ENCODE results near the gene PTPRK. TPM values are rescaled to one million over a fixed set of nuclear protein-coding genes. Genes with fewer than 3 reads are reported as not detected.

The PTPRK gene
- total RNA-seq, 2 experiments from 2014 or later = 0.50 to 0.53 TPM

DNA sequence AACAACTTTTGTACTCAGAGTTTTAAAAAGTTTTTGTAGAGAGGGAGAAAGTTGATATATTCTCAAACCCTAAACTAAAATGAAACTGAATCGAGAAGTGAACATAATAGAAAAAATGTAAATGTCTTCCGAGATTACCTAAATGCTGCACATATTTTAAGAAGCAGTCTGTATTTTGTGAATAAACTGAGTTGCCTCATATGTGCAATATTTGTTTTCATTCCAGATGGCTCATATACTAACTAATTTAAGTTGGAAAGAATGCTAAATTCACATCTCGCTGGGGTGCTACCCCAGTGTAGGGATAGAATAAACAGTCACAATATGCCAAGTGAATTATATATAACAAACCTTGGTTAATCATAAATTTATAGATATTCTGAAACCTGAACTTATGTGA is 333.7 kb downstream of the PTPRK start:
- DNase-seq = no peak
- POLR2A ChIA-PET = no interaction called here
- CTCF ChIA-PET = no interaction called here
- Mint-ChIP-seq H3K4me1 (no peaks in the 10 kb centered on the region), H3K9me3 (no peaks in the 10 kb centered on the region), H3K4me3 (no peak overlapping the region), H3K27me3 (no peaks in the 10 kb centered on the region), H3K36me3 (ENCODE audit: low read depth) (no peaks in the 10 kb centered on the region), H3K27ac (no peak overlapping the region)

DNA sequence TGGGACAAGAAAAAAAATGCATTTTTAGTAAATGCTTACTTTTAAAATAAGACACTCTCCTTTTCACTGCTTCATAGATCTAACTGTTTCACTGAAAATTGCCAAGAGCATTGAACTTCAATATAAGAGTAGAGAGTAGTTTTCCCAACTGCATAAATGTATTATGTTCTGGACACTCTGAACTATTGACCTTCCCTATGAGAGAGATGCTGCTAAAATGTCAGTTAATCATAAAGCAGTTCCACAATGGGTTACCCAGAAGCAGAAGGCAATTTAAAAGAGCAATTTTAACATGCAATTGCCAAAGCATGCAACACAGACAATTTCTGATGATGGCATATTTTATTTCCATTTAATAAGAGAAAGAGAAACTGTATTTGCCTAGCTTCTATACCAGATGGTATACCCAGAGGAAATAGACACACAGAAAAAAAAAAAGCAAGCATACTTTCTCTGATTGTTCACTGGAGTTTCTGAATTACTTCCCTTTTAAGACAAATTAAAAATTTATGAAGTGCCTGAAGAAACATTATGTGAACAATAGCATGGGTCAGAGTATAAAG is 340.4 kb downstream of the PTPRK start:
- H3K36me3 Mint-ChIP-seq (ENCODE audit: low read depth) = no peaks in the 10 kb centered on the region
- POLR2A ChIA-PET = no interaction called here

GRCh38 chr6:128174724-128175123 is 345.7 kb downstream of the PTPRK start:
- H3K36me3 Mint-ChIP-seq (ENCODE audit: low read depth) = no peaks in the 10 kb centered on the region
- no peak for DNase-seq
- H3K27me3 Mint-ChIP-seq = no peaks in the 10 kb centered on the region
- ChIA-PET POLR2A (no interaction called here), CTCF (interaction anchor here (1.3 kb wide), 1 partner anchor 319 kb away, joined by 4 read pairs; no protein-coding TSS in a partner anchor)
- H3K4me3 Mint-ChIP-seq = no peak overlapping the region
- H3K27ac Mint-ChIP-seq = no peak overlapping the region
- H3K4me1 Mint-ChIP-seq = no peaks in the 10 kb centered on the region
- H3K9me3 Mint-ChIP-seq = no peaks in the 10 kb centered on the region

More for the DNA sequence above, 340.4 kb downstream of the PTPRK start:
- DNase-seq = no peak
- H3K27ac Mint-ChIP-seq = no peak overlapping the region
- CTCF ChIA-PET = no interaction called here
- H3K4me3 Mint-ChIP-seq = no peak overlapping the region
- H3K9me3 Mint-ChIP-seq = no peaks in the 10 kb centered on the region
- H3K27me3 Mint-ChIP-seq = no peaks in the 10 kb centered on the region
- H3K4me1 Mint-ChIP-seq = no peaks in the 10 kb centered on the region

DNA sequence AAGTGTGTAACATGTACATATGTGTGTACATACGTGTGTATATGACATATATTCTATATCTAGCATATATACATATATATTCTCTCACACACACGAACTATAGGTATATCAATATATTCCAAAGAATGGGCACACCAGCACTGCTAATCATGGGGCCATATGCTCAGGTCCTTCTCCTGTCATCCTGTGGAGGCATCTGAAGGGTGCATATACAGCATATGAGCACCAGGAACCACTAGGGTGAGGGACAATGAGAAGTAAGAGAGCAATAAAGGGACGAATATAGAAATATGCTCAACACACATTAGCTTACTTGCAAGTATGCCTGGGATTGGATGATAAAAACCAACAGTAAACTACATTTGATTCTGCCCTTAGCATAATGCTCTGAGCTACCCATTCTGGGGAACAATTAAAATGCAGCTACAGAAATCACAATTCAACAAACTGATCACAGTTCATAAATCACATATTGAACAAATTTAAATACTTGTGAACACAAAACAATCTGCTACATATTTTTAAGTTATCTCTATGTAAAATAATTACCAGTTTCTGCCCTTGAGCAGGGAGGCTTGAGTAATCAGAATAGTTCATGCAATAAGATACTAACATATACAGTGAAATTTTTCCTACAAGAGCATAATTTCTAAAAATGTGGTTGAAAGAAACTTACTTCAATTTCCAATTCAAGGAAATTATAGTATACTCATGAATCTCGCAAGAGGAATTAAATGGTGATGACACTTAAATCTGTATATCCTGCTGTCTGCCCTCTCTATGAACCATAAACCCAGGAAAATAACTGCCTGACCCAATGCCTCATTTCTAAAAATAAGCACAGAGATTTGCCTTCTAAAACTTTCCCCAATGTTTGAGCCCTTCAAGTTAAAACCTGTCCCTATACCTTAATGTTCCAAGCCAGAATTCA is 347.4 kb downstream of the PTPRK start:
- ChIA-PET POLR2A (no interaction called here), CTCF (no interaction called here)

GRCh38 chr6:128172081-128172480 is 348.3 kb downstream of the PTPRK start:
- Mint-ChIP-seq H3K4me3 (no peak overlapping the region), H3K4me1 (no peaks in the 10 kb centered on the region), H3K9me3 (no peaks in the 10 kb centered on the region), H3K36me3 (ENCODE audit: low read depth) (no peaks in the 10 kb centered on the region), H3K27me3 (no peaks in the 10 kb centered on the region), H3K27ac (no peak overlapping the region)
- DNase-seq = no peak
- CTCF ChIA-PET = no interaction called here
- POLR2A ChIA-PET = no interaction called here

More for the DNA sequence above, 347.4 kb downstream of the PTPRK start:
- Mint-ChIP-seq H3K27me3 (no peaks in the 10 kb centered on the region), H3K27ac (no peak overlapping the region), H3K9me3 (no peaks in the 10 kb centered on the region), H3K4me3 (no peak overlapping the region), H3K4me1 (no peaks in the 10 kb centered on the region), H3K36me3 (ENCODE audit: low read depth) (no peaks in the 10 kb centered on the region)
- no peak for DNase-seq

DNA sequence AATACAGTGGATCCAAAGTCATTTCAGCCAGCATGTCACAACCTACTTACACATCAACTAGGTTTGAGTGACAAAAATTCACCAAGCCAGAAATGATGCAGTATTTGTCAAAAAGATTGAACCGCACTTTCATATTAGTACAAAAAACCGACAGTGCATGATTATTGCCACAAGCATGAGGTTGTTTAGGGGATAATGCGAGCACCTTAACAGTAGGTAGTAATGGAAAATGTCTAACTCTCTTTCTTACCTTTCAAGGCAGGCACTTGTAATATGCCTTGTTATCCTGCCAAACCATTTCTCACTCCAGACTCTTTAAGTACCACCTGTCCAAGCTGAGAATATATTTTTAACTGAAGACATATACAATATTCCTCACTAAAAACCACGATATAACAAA is 349.2 kb downstream of the PTPRK start:
- Mint-ChIP-seq H3K36me3 (ENCODE audit: low read depth) (no peaks in the 10 kb centered on the region), H3K27ac (no peak overlapping the region), H3K27me3 (no peaks in the 10 kb centered on the region), H3K4me1 (no peaks in the 10 kb centered on the region), H3K9me3 (no peaks in the 10 kb centered on the region), H3K4me3 (no peak overlapping the region)
- POLR2A ChIA-PET = no interaction called here
- CTCF ChIA-PET = no interaction called here
- DNase-seq = no peak

GRCh38 chr6:128168244-128168643 is 352.2 kb downstream of the PTPRK start:
- no peak for DNase-seq
- no peaks in the 10 kb centered on the region for H3K9me3 Mint-ChIP-seq
- CTCF ChIA-PET = no interaction called here
- no peaks in the 10 kb centered on the region for H3K4me1 Mint-ChIP-seq
- POLR2A ChIA-PET = no interaction called here
- H3K27ac Mint-ChIP-seq = no peak overlapping the region
- H3K4me3 Mint-ChIP-seq = no peak overlapping the region
- no peaks in the 10 kb centered on the region for H3K36me3 Mint-ChIP-seq (ENCODE audit: low read depth)
- no peaks in the 10 kb centered on the region for H3K27me3 Mint-ChIP-seq

GRCh38 chr6:128167552-128167951 is 352.8 kb downstream of the PTPRK start:
- DNase-seq = no peak
- H3K36me3 Mint-ChIP-seq (ENCODE audit: low read depth) = no peaks in the 10 kb centered on the region
- no peak overlapping the region for H3K27ac Mint-ChIP-seq
- no peaks in the 10 kb centered on the region for H3K4me1 Mint-ChIP-seq
- no peak overlapping the region for H3K4me3 Mint-ChIP-seq
- H3K9me3 Mint-ChIP-seq = no peaks in the 10 kb centered on the region
- CTCF ChIA-PET = no interaction called here
- no peaks in the 10 kb centered on the region for H3K27me3 Mint-ChIP-seq
- POLR2A ChIA-PET = no interaction called here

DNA sequence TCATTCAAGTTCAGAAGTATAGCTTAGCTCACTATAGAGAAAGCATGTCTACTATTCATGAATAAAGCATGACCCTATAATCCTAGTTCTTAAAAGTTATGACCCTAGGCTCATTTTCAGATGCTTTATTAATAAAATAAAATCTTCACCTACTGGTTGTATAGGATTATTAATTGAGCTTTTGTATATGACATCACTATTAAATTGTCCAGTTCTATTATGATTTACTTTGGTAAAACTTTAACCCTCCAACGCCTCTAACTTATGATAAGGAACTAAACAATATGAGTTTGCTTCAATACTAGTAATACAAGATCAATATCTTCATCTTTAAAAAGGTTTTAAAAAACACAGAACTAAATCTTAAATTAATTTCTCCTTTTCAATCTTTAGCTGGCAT is 356.1 kb downstream of the PTPRK start:
- Mint-ChIP-seq H3K9me3 (no peaks in the 10 kb centered on the region), H3K27ac (no peak overlapping the region), H3K27me3 (no peaks in the 10 kb centered on the region), H3K4me3 (no peak overlapping the region), H3K4me1 (no peaks in the 10 kb centered on the region), H3K36me3 (ENCODE audit: low read depth) (no peaks in the 10 kb centered on the region)
- POLR2A ChIA-PET = no interaction called here
- CTCF ChIA-PET = interaction anchor here (1.7 kb wide), 1 partner anchor 427 kb away, joined by 3 read pairs; no protein-coding TSS in a partner anchor
- DNase-seq = no peak

DNA sequence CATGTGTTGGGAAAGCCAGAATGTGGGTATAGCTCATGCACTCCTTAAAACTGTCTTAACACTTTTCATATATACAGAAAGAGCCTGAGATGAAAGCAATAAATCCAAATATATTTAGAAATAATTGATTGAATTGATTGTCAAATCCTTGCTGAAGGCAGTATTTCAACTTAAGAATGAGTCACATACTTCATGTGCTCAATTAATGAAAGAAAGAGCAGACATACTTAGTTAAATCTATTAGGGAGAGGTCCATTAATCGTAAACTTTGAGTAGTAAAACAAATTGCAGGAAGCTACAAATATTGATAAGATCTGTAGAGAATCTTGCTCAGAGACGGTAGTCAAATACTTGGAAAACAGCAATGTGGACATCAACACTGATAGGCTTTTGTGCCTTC is 358.0 kb downstream of the PTPRK start:
- H3K27me3 Mint-ChIP-seq = no peaks in the 10 kb centered on the region
- POLR2A ChIA-PET = no interaction called here
- H3K27ac Mint-ChIP-seq = no peak overlapping the region
- H3K36me3 Mint-ChIP-seq (ENCODE audit: low read depth) = no peaks in the 10 kb centered on the region
- H3K4me1 Mint-ChIP-seq = no peaks in the 10 kb centered on the region
- CTCF ChIA-PET = no interaction called here
- H3K4me3 Mint-ChIP-seq = no peak overlapping the region
- no peaks in the 10 kb centered on the region for H3K9me3 Mint-ChIP-seq
- no peak for DNase-seq

GRCh38 chr6:128161839-128162238 is 358.6 kb downstream of the PTPRK start:
- ChIA-PET POLR2A (no interaction called here), CTCF (interaction anchor here (0.8 kb wide), 1 partner anchor 306 kb away, joined by 3 read pairs; no protein-coding TSS in a partner anchor)
- no peak for DNase-seq
- no peak overlapping the region for H3K27ac Mint-ChIP-seq
- no peaks in the 10 kb centered on the region for H3K27me3 Mint-ChIP-seq
- H3K4me1 Mint-ChIP-seq = no peaks in the 10 kb centered on the region
- no peaks in the 10 kb centered on the region for H3K36me3 Mint-ChIP-seq (ENCODE audit: low read depth)
- H3K9me3 Mint-ChIP-seq = no peaks in the 10 kb centered on the region
- H3K4me3 Mint-ChIP-seq = no peak overlapping the region

GRCh38 chr6:128161263-128161662 is 359.1 kb downstream of the PTPRK start:
- Mint-ChIP-seq H3K4me3 (no peak overlapping the region), H3K27me3 (no peaks in the 10 kb centered on the region), H3K27ac (no peak overlapping the region), H3K9me3 (no peaks in the 10 kb centered on the region), H3K36me3 (ENCODE audit: low read depth) (no peaks in the 10 kb centered on the region), H3K4me1 (no peaks in the 10 kb centered on the region)
- ChIA-PET POLR2A (no interaction called here), CTCF (interaction anchor here (0.8 kb wide), 1 partner anchor 306 kb away, joined by 3 read pairs; no protein-coding TSS in a partner anchor)
- DNase-seq = no peak

- Mint-ChIP-seq H3K9me3 (no peaks in the 10 kb centered on the region), H3K4me1 (no peaks in the 10 kb centered on the region), H3K4me3 (no peak overlapping the region), H3K36me3 (ENCODE audit: low read depth) (no peaks in the 10 kb centered on the region), H3K27me3 (no peaks in the 10 kb centered on the region), H3K27ac (no peak overlapping the region)
- no peak for DNase-seq
- ChIA-PET POLR2A (no interaction called here), CTCF (interaction anchor here (0.6 kb wide), 1 partner anchor 220 kb away, joined by 3 read pairs; no protein-coding TSS in a partner anchor)
Measured at GRCh38 chr6:128158496-128158895, 361.9 kb downstream of the PTPRK start.

Data from activated CD4-positive, alpha-beta memory T cell treated with anti-CD3 and anti-CD28 coated beads, Interleukin-2, amount 10 ng/mL, durations not matched to agents 7 days and 5 days (primary cell).